Esophagus muscularis mucosa (tissue), 3 donors: ENCODE data around the gene BEND6.

Experiments
- CTCF ChIP-seq, 3 experiments: fragments of 200-600 bp in 2 of 3; fragments of 450-650 bp in 1 of 3; sonication (generic) in 2 of 3; IDR thresholded peaks; one replicate each; pipeline ENCODE4 v1.5.1; 2017 to 2019; ENCODE audit warnings: antibody characterized with exemption in 3 of 3, mild to moderate bottlenecking in 2 of 3, moderate library complexity in 1 of 3
- POLR2AphosphoS5 ChIP-seq, 2 donors: sonication (generic); formaldehyde crosslinking; IDR thresholded peaks; one replicate each; pipeline ENCODE4 v1.6.1; 2017; ENCODE audit warnings: antibody characterized with exemption in 2 of 2

GRCh38 chr6:56992703-56993102, 37.8 kb downstream of the BEND6 start:
- TF ChIP-seq CTCF (IDR thresholded peaks at IDR 0.05) (no peak), POLR2AphosphoS5 (IDR thresholded peaks at IDR 0.05) (no peak)
